EL (cell line): ENCODE measurements around the gene TTC21A.
"Not testable (repeated sequence)": the region's sequence is repeated elsewhere in the genome, so short reads cannot be mapped to it uniquely, and the experiment has no call there.

Experiments
- DNase-seq: peaks from one replicate; pipeline ENCODE4 v3.0.0-alpha.2; 2016

TTC21A gene

GRCh38 chr3:39158148-39158715 lies 50.8 kb downstream of the TTC21A start:
- DNase-seq, result no peak

DNA sequence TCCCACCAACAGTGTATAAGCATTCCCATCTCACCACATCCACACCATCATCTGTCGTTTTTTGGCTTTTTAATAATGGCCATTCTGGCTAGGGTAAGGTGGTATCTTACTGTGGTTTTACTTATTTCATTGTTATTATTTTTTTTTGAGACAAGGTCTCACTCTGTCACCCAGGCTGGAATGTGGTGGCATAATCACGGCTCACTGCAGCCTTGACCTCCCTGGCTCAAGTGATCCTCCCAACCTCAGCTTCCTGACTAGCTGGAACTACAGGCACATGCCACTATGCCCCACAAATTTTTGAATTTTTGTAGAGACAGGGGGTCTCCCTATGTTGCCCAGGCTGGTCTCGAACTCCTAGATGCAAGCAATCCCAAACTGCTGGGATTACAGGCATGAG lies 56.9 kb downstream of the TTC21A start:
- no peak for DNase-seq

- no peak for DNase-seq
Measured at GRCh38 chr3:39165518-39165917, 58.0 kb downstream of the TTC21A start.

DNA sequence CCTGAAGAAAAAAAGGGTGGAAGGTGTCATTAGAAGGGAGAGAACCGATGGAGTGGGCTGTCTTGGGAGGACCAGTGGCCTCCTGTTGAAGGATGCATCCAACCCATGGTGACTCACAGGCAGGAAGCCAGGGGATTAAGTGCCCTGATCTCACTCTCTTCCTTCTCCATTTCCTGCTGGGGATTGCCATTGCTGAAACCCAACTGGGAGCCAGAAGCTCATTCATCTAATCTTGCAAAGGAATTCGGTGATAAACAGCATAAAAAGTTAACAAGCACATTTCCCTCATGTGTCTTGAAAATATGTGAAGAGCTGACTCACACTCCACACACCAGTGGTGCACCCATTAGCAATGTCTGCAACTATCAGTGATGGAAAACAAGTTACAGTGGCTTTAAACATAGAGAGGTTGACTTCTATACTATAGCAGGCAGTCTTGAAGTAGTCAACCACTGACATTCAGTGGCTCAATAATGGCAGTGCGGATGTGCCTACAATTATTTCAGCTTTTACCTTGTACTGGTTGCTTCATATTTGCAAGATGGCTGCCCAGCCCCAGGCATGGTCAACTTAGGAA lies 58.7 kb downstream of the TTC21A start:
- peak; percentile 97 for DNase-seq

DNA sequence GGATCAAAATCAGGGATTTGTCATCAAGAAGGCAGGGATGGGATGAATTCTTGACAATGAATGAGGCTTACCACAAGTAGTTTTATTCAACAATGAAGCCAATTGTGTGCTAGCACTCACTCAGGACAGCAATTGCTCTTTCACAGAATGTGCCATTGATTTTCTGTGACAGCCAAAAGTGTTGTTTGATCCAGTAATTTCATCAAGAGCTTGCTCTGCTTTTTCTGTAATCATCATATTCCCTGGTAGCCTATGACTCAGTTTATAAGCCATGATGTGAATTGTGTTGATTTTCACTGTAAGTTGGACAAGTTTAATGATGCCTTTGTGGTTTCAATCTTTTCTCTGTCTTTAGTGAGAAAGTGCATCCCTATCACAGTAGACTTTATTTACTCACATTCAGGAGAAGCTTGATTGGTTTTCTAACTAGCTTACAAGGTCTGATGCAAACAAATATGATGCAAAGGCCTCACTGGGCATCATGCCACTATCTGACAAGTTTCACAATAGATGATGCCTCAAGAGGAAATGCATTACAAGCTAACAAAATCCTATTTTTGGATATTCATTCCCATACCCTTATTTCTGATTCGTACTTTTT lies 59.6 kb downstream of the TTC21A start:
- DNase-seq, result peak; percentile 86

GRCh38 chr3:39168156-39168780 lies 60.8 kb downstream of the TTC21A start:
- DNase-seq, result no peak

- DNase-seq, result no peak
Measured at GRCh38 chr3:39169712-39170111, 62.2 kb downstream of the TTC21A start.

GRCh38 chr3:39170461-39170860 lies 63.0 kb downstream of the TTC21A start:
- DNase-seq, result no peak

- not testable (repeated sequence) for DNase-seq
Measured at GRCh38 chr3:39170877-39171276, 63.4 kb downstream of the TTC21A start.

- no peak for DNase-seq
Measured at GRCh38 chr3:39171860-39172259, 64.4 kb downstream of the TTC21A start.

DNA sequence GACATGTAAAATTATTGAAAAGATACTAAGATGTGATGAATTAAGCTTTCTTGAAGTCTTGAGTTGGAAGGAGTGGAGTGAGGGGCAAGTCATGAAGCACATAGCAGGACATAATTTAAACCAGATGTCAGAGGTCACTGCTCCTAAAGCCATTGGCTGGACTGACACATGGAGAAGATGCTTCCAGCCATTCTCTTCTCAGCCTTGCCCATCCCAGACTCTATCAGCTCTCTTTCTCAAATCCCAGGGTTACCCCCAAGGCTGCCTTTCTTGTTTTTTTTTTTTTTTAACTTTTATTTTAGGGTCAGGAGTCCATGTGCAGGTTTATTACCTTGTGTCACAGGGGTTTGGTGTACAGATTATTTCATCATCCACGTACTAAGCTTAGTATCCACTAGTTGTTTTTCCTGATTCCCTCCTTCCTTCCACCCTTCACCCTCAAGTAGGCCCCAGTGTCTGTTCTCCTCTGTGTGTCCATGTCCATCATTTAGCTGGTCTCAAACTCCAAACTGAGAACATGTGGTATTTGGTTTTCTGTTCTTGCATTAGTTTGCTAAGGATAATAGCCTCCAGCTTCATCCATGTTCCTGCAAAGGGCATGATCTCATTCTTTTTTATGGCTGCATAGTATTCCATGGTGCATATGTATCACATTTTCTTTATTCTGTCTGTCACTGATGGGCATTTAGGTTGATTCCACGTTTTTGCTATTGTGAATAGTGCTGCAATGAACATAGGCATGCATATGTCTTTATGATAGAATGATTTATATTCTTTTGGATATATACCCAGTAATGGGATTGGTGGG lies 66.0 kb downstream of the TTC21A start:
- no peak for DNase-seq

GRCh38 chr3:39176025-39176714 lies 68.7 kb downstream of the TTC21A start:
- DNase-seq, result no peak

DNA sequence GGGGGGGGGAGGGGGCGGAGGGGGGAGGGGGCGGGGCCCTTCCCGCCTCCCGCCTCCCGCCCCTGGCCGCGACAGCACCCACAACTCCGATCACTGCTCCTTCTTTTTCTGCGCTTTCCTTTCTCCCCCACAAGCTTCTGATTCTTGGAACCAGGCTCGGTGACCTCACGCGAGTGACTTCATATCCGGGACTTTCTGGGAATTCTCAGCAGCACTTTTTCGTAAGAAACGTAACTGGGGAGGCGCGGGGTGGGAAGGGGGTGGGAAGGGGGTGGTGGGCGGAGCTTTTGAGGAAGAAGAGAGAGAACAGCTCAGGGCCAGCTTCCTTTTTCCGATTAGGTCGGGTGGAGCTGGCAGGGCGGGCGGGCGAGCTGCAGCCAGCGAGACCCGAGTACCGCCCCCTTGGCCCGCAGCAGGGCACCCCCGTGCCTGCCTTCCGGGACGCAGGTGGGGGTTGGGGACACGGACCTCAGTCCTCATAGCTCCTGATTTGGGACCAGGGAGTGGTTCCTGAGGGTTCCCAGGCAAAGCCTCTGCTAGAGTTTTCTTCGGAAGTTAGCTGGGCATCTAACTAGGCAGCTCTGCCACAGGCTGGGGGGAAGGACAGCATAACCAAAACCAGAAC lies 70.3 kb downstream of the TTC21A start:
- DNase-seq, result peak; percentile 97

DNA sequence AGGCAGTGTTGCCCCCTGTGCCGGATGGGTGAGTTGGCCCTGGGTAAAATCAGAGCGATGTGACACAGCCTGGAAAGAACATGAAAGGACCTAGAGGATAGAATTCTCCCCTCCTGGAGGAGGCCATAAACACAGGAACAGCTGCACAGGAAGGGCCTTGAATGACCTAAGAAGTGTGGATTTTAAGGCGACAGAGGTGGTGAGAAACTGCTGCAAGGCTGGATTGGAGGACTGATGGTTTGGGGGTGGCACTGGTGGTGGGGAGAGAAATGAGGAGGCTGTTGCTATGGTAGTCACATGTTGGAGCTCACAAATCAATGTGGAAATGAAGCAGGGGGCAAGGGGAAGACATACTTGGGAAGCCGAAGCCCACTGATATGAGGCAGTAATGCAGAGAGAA lies 71.1 kb downstream of the TTC21A start:
- DNase-seq, result peak; percentile 34

DNA sequence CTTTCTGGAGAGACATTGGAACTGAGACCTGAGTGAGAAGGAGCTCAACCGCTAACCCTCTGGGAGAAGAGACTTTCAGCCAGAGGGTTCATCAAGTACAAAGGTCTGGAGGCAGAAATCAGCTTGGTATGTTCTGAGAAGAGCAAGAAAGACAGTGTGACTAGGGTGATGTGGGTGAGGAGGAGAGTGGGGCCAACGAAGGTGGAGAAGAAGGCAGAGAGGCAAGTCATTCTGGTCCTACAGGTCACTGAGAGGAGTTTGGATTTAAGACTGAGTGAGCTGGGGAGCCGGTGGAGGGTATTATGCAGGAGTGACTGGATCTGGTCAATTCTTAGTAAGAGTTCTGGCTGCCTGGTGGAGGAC lies 72.7 kb downstream of the TTC21A start:
- DNase-seq, result no peak

DNA sequence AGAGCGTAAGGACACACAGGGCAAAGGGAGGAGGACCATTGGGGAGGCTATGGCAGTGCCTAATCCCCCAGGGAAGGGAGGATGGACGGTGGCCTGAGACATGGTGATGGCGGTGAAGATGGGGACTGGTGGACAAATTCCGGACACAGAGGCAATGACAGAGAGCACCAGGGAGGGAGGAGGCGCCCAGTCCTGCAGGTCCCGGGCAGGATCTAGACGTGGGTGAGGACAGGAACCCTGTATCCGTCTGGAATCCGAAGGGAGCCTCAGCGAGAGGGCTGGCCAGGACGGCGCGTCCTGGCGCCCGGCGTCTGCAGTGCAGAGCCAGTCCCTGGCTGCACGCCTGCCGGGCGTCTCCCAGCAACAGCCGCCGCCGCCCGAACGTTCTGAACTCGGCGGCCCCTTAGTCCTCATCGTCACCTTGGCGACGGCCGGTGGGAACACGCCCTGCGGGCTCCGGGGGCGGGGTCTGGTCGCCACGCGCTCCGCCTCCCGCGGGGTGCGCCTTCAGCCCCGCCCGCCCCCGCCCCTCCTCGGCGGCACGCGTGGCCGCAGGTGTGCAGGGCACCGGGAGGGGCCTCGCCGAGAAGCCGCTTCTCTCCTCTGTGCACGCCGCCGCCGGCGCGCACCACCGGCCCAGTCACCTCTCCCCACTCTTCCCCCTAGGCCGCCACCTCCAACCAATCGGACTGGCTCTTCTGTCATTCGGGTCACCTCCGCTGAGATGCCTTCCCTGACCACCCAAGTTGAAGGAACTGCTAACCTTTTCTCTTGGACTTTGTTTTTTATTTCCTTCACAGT lies 73.3 kb downstream of the TTC21A start:
- peak; percentile 81 for DNase-seq

GRCh38 chr3:39181408-39182335 lies 74.2 kb downstream of the TTC21A start:
- DNase-seq, result no peak

- no peak for DNase-seq
Measured at GRCh38 chr3:39183211-39184080, 76.0 kb downstream of the TTC21A start.
